H1 (cell line): Measurements from ENCODE around the gene MRGPRX2. TPM values are rescaled to one million over a fixed set of nuclear protein-coding genes. Genes with fewer than 3 reads are reported as not detected.

Source experiments
- CTCF ChIA-PET: fragments of 300-600 bp; sonication (Branson Sonifier 250); formaldehyde crosslinking; loops from one replicate; lab custom pipeline; 2021; ENCODE audit not compliant: partially characterized antibody; lab: Charles Lee
- POLR2A ChIA-PET: fragments of 300-600 bp; sonication (Branson Sonifier 250); formaldehyde crosslinking; loops from one replicate; lab custom pipeline; 2021; ENCODE audit warnings: inconsistent platforms; ENCODE audit not compliant: partially characterized antibody; lab: Charles Lee
- DNase-seq, 2 experiments: peaks; one replicate each; pipeline versions ENCODE4 v3.0.0 to v3.0.0-alpha.2; 2010 to 2022; ENCODE audit warnings: low spot score in 2 of 2, low read depth in 1 of 2, mixed read lengths in 1 of 2
- FAIRE-seq: peaks from 2 replicates; lab custom pipeline; 2011; peaks lifted over from hg19 to GRCh38; lab: Jason Lieb, UNC
- H2AFZ ChIP-seq: 2 replicates; pipeline ENCODE4 v1.8.1; 2012; ENCODE audit warnings: low read length, inconsistent platforms
- H2AK5ac ChIP-seq: 2 replicates; pipeline ENCODE4 v1.6.1; 2013; ENCODE audit warnings: low read depth, low read length
- H2BK120ac ChIP-seq: replicated peaks from 2 replicates; pipeline ENCODE3; 2013; ENCODE audit warnings: low read depth, low read length, inconsistent platforms
- H2BK12ac ChIP-seq: 2 replicates; pipeline ENCODE4 v1.6.1; 2013; ENCODE audit warnings: low read depth, low read length
- H2BK15ac ChIP-seq: 2 replicates; pipeline ENCODE4 v1.6.1; 2013; ENCODE audit warnings: low read length
- H2BK20ac ChIP-seq: 2 replicates; pipeline ENCODE4 v1.6.1; 2013; ENCODE audit warnings: low read length
- H2BK5ac ChIP-seq: 2 replicates; pipeline ENCODE4 v1.6.1; 2013; ENCODE audit warnings: low read depth, low read length
- H3K14ac ChIP-seq: 2 replicates; pipeline ENCODE4 v1.6.1; 2013; ENCODE audit warnings: inconsistent platforms; ENCODE audit not compliant: insufficient read length
- H3K18ac ChIP-seq: 2 replicates; pipeline ENCODE4 v1.6.1; 2013; ENCODE audit warnings: low read length; ENCODE audit errors: extremely low read depth
- H3K23ac ChIP-seq: 2 replicates; pipeline ENCODE4 v1.6.1; 2013; ENCODE audit warnings: inconsistent platforms; ENCODE audit not compliant: insufficient read length
- H3K23me2 ChIP-seq: 2 replicates; pipeline ENCODE4 v1.6.1; 2013; ENCODE audit warnings: low read depth, low read length
- H3K27ac ChIP-seq: 2 replicates; pipeline ENCODE4 v1.6.1; 2011; ENCODE audit warnings: low read depth, low read length, inconsistent platforms
- H3K27me3 ChIP-seq, 4 experiments: replicated peaks in 1 of 4; 1 replicate in 1 of 4; 2 replicates in 3 of 4; pipeline versions ENCODE4 v1.6.1 to v1.8.1; 2011 to 2013; ENCODE audit warnings: low read length in 3 of 4, mild to moderate bottlenecking in 3 of 4, inconsistent platforms in 2 of 4, mixed read lengths in 2 of 4, moderate library complexity in 1 of 4; ENCODE audit not compliant: control insufficient read depth in 3 of 4, insufficient read depth in 3 of 4; ENCODE audit errors: extremely low read depth in 1 of 4
- H3K36me3 ChIP-seq, 4 experiments: 2 replicates each; pipeline versions ENCODE4 v1.6.1 to v1.8.1; 2011 to 2013; ENCODE audit warnings: mild to moderate bottlenecking in 4 of 4, low read length in 3 of 4, moderate library complexity in 2 of 4, control low read depth in 1 of 4, inconsistent platforms in 1 of 4; ENCODE audit not compliant: insufficient read depth in 4 of 4, control insufficient read depth in 2 of 4
- H3K4ac ChIP-seq: replicated peaks from 2 replicates; pipeline ENCODE3; 2013; ENCODE audit warnings: low read length, low read depth, mixed read lengths, inconsistent platforms; ENCODE audit not compliant: insufficient read length
- H3K4me1 ChIP-seq, 4 experiments: replicated peaks in 1 of 4; 1 replicate in 1 of 4; 2 replicates in 3 of 4; pipeline versions ENCODE4 v1.6.1 to v1.8.1; 2011 to 2013; ENCODE audit warnings: low read length in 3 of 4, inconsistent platforms in 2 of 4, mixed read lengths in 1 of 4; ENCODE audit not compliant: insufficient read depth in 4 of 4, control insufficient read depth in 3 of 4
- H3K4me2 ChIP-seq, 2 experiments: 2 replicates each; pipeline versions ENCODE4 v1.6.1 to v1.8.1; 2011 to 2013; ENCODE audit warnings: low read depth in 2 of 2, low read length in 2 of 2, control low read depth in 1 of 2, inconsistent platforms in 1 of 2, mild to moderate bottlenecking in 1 of 2; ENCODE audit not compliant: insufficient read depth in 1 of 2
- H3K4me3 ChIP-seq, 4 experiments: fragments of 200-600, 300-600 bp in 1 of 4; sonication (generic), shearing (Covaris generic), sonication (Bioruptor Twin) in 1 of 4; 2 replicates each; pipeline versions ENCODE4 v1.5.1 to v1.8.1; 2011 to 2016; ENCODE audit warnings: low read length in 4 of 4, low read depth in 3 of 4, control low read depth in 2 of 4, inconsistent platforms in 2 of 4, mild to moderate bottlenecking in 2 of 4, mixed read lengths in 1 of 4, moderate library complexity in 1 of 4; ENCODE audit not compliant: insufficient read depth in 2 of 4; ENCODE audit errors: extremely low read depth in 1 of 4
- H3K56ac ChIP-seq: replicated peaks from 2 replicates; pipeline ENCODE3; 2013; ENCODE audit warnings: low read depth, mild to moderate bottlenecking, mixed read lengths, low read length, inconsistent platforms; ENCODE audit not compliant: insufficient read length
- H3K79me1 ChIP-seq: 2 replicates; pipeline ENCODE4 v1.6.1; 2013; ENCODE audit warnings: low read depth, low read length, control low read depth
- H3K79me2 ChIP-seq, 2 experiments: 2 replicates each; pipeline versions ENCODE4 v1.6.1 to v1.8.1; 2012 to 2013; ENCODE audit warnings: low read length in 2 of 2, mild to moderate bottlenecking in 2 of 2, inconsistent platforms in 1 of 2; ENCODE audit not compliant: insufficient read depth in 2 of 2, control insufficient read depth in 1 of 2
- H3K9ac ChIP-seq, 4 experiments: replicated peaks in 1 of 4; 1 replicate in 1 of 4; 2 replicates in 3 of 4; pipeline versions ENCODE4 v1.6.1 to v1.8.1; 2011 to 2013; ENCODE audit warnings: low read depth in 3 of 4, low read length in 3 of 4, control low read depth in 2 of 4, mild to moderate bottlenecking in 2 of 4, moderate library complexity in 2 of 4, inconsistent platforms in 1 of 4; ENCODE audit errors: extremely low read depth in 1 of 4
- H3K9me3 ChIP-seq, 2 experiments: 2 replicates each; pipeline versions ENCODE4 v1.6.1 to v1.8.1; 2012 to 2013; ENCODE audit warnings: mild to moderate bottlenecking in 2 of 2, moderate library complexity in 2 of 2, control low read depth in 1 of 2, inconsistent platforms in 1 of 2, low read depth in 1 of 2, low read length in 1 of 2, mixed read lengths in 1 of 2; ENCODE audit not compliant: insufficient read depth in 2 of 2
- H4K20me1 ChIP-seq, 2 experiments: replicated peaks in 1 of 2; 2 replicates each; pipeline versions ENCODE3 to v1.8.1; 2011 to 2013; ENCODE audit warnings: inconsistent platforms in 2 of 2, low read length in 2 of 2, mild to moderate bottlenecking in 1 of 2; ENCODE audit not compliant: insufficient read depth in 2 of 2, control insufficient read depth in 1 of 2
- H4K5ac ChIP-seq: 2 replicates; pipeline ENCODE4 v1.6.1; 2013; ENCODE audit warnings: low read length, low read depth, mixed read lengths, inconsistent platforms; ENCODE audit not compliant: insufficient read length
- H4K8ac ChIP-seq: 2 replicates; pipeline ENCODE4 v1.8.0; 2013; ENCODE audit warnings: mild to moderate bottlenecking, moderate library complexity, low read length, inconsistent platforms; ENCODE audit not compliant: insufficient read depth; ENCODE audit errors: extremely low read depth
- H4K91ac ChIP-seq: replicated peaks from 2 replicates; pipeline ENCODE3; 2013; ENCODE audit warnings: low read length, mixed read lengths, inconsistent platforms; ENCODE audit not compliant: insufficient read length
- RAD21 ChIP-seq, 2 experiments: IDR thresholded peaks in 1 of 2; conservative IDR thresholded peaks in 1 of 2; 2 replicates each; pipeline ENCODE4 v1.6.1; 2011; ENCODE audit warnings: low read depth in 2 of 2, low read length in 2 of 2, improper control_type of control experiment in 1 of 2, inconsistent platforms in 1 of 2, mild to moderate bottlenecking in 1 of 2, moderate library complexity in 1 of 2
- USF2 ChIP-seq: IDR thresholded peaks from 2 replicates; pipeline ENCODE4 v1.6.1; 2011; ENCODE audit warnings: low read length, improper control_type of control experiment
- WGBS, 2 experiments: shearing (Covaris generic) in 1 of 2; methylation state at CpG; one replicate each; pipeline versions ENCODE4 v1.1.6 to v1.1.7; 2013 to 2015; ENCODE audit warnings: low lambda C conversion rate in 2 of 2, mixed read lengths in 2 of 2, inconsistent platforms in 1 of 2, low coverage in 1 of 2, missing lambda C conversion rate in 1 of 2; ENCODE audit not compliant: insufficient replicate concordance in 2 of 2, insufficient coverage in 1 of 2, insufficient read length in 1 of 2; ENCODE audit errors: extremely low coverage in 1 of 2, missing lambda C conversion rate in 1 of 2; 5-methylcytosine and 5-hydroxymethylcytosine counted together
- polyA plus RNA-seq, 7 experiments: library from polyadenylated mRNA; depleted of rRNA in 3 of 7; stranded (reverse) in 5 of 7; unstranded in 2 of 7; fragments of >200 nt in 5 of 7; fragments of 200-250 nt in 2 of 7; gene quantifications; 1 replicate in 5 of 7; 2 replicates in 1 of 7; 4 replicates in 1 of 7; pipeline versions ENCODE4 v1.2.1 to v1.2.3, GENCODE V29; 2011 to 2013; ENCODE audit warnings: missing spikeins in 2 of 7, mixed read lengths in 2 of 7
- total RNA-seq: library from RNA; stranded (reverse); fragmentation: NEBNext Ultra II Directional; extraction: Animal tissue kit (Norgen Biotek cat#: 25700); gene quantifications from 2 replicates; pipeline ENCODE4 v1.2.1, GENCODE V29; 2021

The MRGPRX2 gene
- total and polyA plus RNA-seq, 2 of the 8 experiments (the other 6 are each of a cell fraction or from before 2014, with no cell fraction given): not detected

GRCh38 chr11:19059833-19060232 is 684 bp downstream of the MRGPRX2 start:
- Histone ChIP-seq H2BK5ac (no peak overlapping the region), H3K18ac (no peak overlapping the region), H3K36me3 (no peaks in the 10 kb centered on the region), H3K23ac (no peak overlapping the region), H2BK12ac (no peak overlapping the region), H3K14ac (no peak overlapping the region), H4K8ac (no peak overlapping the region), H3K4me1 (no peaks in the 10 kb centered on the region), H3K4me3 (no peak overlapping the region), H3K4me2 (no peak overlapping the region), H2AFZ (no peak overlapping the region), H3K9ac (no peak overlapping the region), H4K5ac (no peak overlapping the region), H2BK20ac (no peak overlapping the region), H3K56ac (no peak overlapping the region), H2BK120ac (no peak overlapping the region), H2BK15ac (no peak overlapping the region), H3K27ac (no peak overlapping the region), H3K4ac (no peak overlapping the region), H3K9me3 (no peaks in the 10 kb centered on the region), H3K79me2 (no peaks in the 10 kb centered on the region), H4K91ac (no peak overlapping the region), H4K20me1 (no peaks in the 10 kb centered on the region), H2AK5ac (no peak overlapping the region), H3K79me1 (no peaks in the 10 kb centered on the region), H3K23me2 (no peaks in the 10 kb centered on the region), H3K27me3 (no peaks in the 10 kb centered on the region)
- 76% methylated on average over 5 of the region's 5 CpGs; no CpG with 5 or more reads in 1 of the 2 experiments for WGBS, 2 experiments
- DNase-seq (no peak), FAIRE-seq (no peak)
- CTCF ChIA-PET: interaction anchor here (0.6 to 5.2 kb wide), 5 partner anchors 10 to 890 kb away, joined by 3 to 29 read pairs (median 5); no protein-coding TSS in a partner anchor
- TF ChIP-seq USF2 (no peak), RAD21 (IDR thresholded peaks at IDR 0.05 in 1 of 2, conservative IDR thresholded peaks at IDR 0.05 in 1 of 2; ENCODE audit: low read depth in 2 of 2, low read length in 2 of 2) (peak in 1 of 2 experiments; percentile 31; a peak in 1 of 4 replicates)
- POLR2A ChIA-PET: no interaction called here
